ENCODE data around the gene DENND6B.
"Not testable (repeated sequence)": the region's sequence is repeated elsewhere in the genome, so short reads cannot be mapped to it uniquely, and the experiment has no call there.

DENND6B gene

GRCh38 chr22:50278461-50278860 is 48.4 kb downstream of the DENND6B start:
- no peak for DNase-seq (ENCODE audit: low spot score)
- H3K4me3 ChIP-seq, result no peak overlapping the region
- TF ChIP-seq CTCF (IDR thresholded peaks at IDR 0.05), result no peak
- no peak overlapping the region for H3K27ac ChIP-seq

- Histone ChIP-seq H3K27ac (no peak overlapping the region), H3K4me3 (no peak overlapping the region)
- no peak for TF ChIP-seq CTCF (IDR thresholded peaks at IDR 0.05)
- no peak for DNase-seq (ENCODE audit: low spot score)
Measured at GRCh38 chr22:50277761-50278160, 49.1 kb downstream of the DENND6B start.

- no peak overlapping the region for H3K4me3 ChIP-seq
- peak; percentile 70 for TF ChIP-seq CTCF (IDR thresholded peaks at IDR 0.05)
- peak; percentile 91 for DNase-seq (ENCODE audit: low spot score)
- peak overlapping the region in 1 of 2 donors; percentile 64 for H3K27ac ChIP-seq
Measured at GRCh38 chr22:50276143-50276542, 50.7 kb downstream of the DENND6B start.

GRCh38 chr22:50275181-50276055 is 51.4 kb downstream of the DENND6B start:
- no peak for DNase-seq (ENCODE audit: low spot score)
- H3K27ac ChIP-seq, result peak overlapping the region in 1 of 2 donors; percentile 64
- no peak for TF ChIP-seq CTCF (IDR thresholded peaks at IDR 0.05)
- H3K4me3 ChIP-seq, result no peak overlapping the region

- no peak overlapping the region for H3K4me3 ChIP-seq
- DNase-seq (ENCODE audit: low spot score), result no peak
- no peak overlapping the region for H3K27ac ChIP-seq
- no peak for TF ChIP-seq CTCF (IDR thresholded peaks at IDR 0.05)
Measured at GRCh38 chr22:50274771-50275170, 52.0 kb downstream of the DENND6B start.

- no peak for TF ChIP-seq CTCF (IDR thresholded peaks at IDR 0.05)
- DNase-seq (ENCODE audit: low spot score), result no peak
- no peak overlapping the region for H3K27ac ChIP-seq
- no peak overlapping the region for H3K4me3 ChIP-seq
Measured at GRCh38 chr22:50274311-50274710, 52.5 kb downstream of the DENND6B start.

- DNase-seq (ENCODE audit: low spot score); H3K27ac ChIP-seq; H3K4me3 ChIP-seq: not testable (repeated sequence)
Measured at GRCh38 chr22:50273781-50274180, 53.0 kb downstream of the DENND6B start.

GRCh38 chr22:50273352-50273751 is 53.5 kb downstream of the DENND6B start:
- not testable (repeated sequence) for DNase-seq (ENCODE audit: low spot score); H3K27ac ChIP-seq; H3K4me3 ChIP-seq
